ENCODE measurements around the gene CFTR. TPM values are rescaled to one million over a fixed set of nuclear protein-coding genes. Genes with fewer than 3 reads are reported as not detected.

Gene CFTR
- polyA plus RNA-seq, 1 donor (not counting 4 experiments of a cell fraction or from before 2014, with no cell fraction given) = not detected

GRCh38 chr7:117472335-117472734, 7.5 kb upstream of the CFTR start:
- Histone ChIP-seq H3K4me1 (ENCODE audit: control insufficient read depth, extremely low read depth, insufficient read depth, low read length) (no peaks in the 10 kb centered on the region), H3K9ac (ENCODE audit: control insufficient read depth, extremely low read depth, insufficient read depth, low read length) (no peak overlapping the region), H3K4me2 (ENCODE audit: control insufficient read depth, extremely low read depth, insufficient read depth, low read depth, low read length) (no peak overlapping the region), H3K9me1 (ENCODE audit: control insufficient read depth, extremely low read depth, insufficient read depth, low read length) (no peaks in the 10 kb centered on the region), H3K27me3 (ENCODE audit: control insufficient read depth, extremely low read depth, insufficient read depth, low read length) (no peaks in the 10 kb centered on the region), H3K27ac (ENCODE audit: control insufficient read depth, insufficient read depth, low read length) (no peak overlapping the region), H3K79me2 (ENCODE audit: control insufficient read depth, insufficient read depth, low read length) (no peaks in the 10 kb centered on the region), H2AFZ (ENCODE audit: control insufficient read depth, low read length) (no peak overlapping the region), H3K36me3 (ENCODE audit: control insufficient read depth in 2 of 2, extremely low read depth in 1 of 2, insufficient read depth in 2 of 2, low read length in 2 of 2) (no peaks in the 10 kb centered on the region), H4K20me1 (ENCODE audit: control insufficient read depth, extremely low read depth, insufficient read depth, low read length) (no peaks in the 10 kb centered on the region), H3K9me3 (ENCODE audit: control insufficient read depth, low read depth, low read length) (no peaks in the 10 kb centered on the region), H3K4me3 (ENCODE audit: control insufficient read depth in 2 of 3, extremely low read depth in 1 of 3, insufficient read depth in 2 of 3, low read depth in 1 of 3, low read length in 3 of 3) (no peak overlapping the region)
- FAIRE-seq (no peak), DNase-seq (ENCODE audit: low read depth, low spot score) (no peak)
- no peak for TF ChIP-seq EZH2 (IDR thresholded peaks at IDR 0.05; ENCODE audit: low read length)
- TF ChIP-seq CTCF (optimal IDR thresholded peaks at IDR 0.05 in 1 of 3, IDR thresholded peaks at IDR 0.05 in 1 of 3, conservative IDR thresholded peaks at IDR 0.05 in 1 of 3; ENCODE audit: extremely low read depth in 1 of 3, insufficient read depth in 2 of 3, low read length in 3 of 3) = no peak
- dilution Hi-C loops (cut with MboI; ENCODE audit: extremely low pct_ligation_motif_present, low sequenced_read_pairs) = no loop called here

GRCh38 chr7:117476557-117477215, 3.1 kb upstream of the CFTR start:
- no peak overlapping the region for H3K4me2 ChIP-seq (ENCODE audit: control insufficient read depth, extremely low read depth, insufficient read depth, low read depth, low read length)
- dilution Hi-C loops (cut with MboI; ENCODE audit: extremely low pct_ligation_motif_present, low sequenced_read_pairs) = no loop called here

More at GRCh38 chr7:117476557-117477215, 3.1 kb upstream of the CFTR start:
- no peaks in the 10 kb centered on the region for H3K4me1 ChIP-seq (ENCODE audit: control insufficient read depth, extremely low read depth, insufficient read depth, low read length)
- H3K4me3 ChIP-seq (ENCODE audit: control insufficient read depth in 2 of 3, extremely low read depth in 1 of 3, insufficient read depth in 2 of 3, low read depth in 1 of 3, low read length in 3 of 3) = no peak overlapping the region
- H3K27ac ChIP-seq (ENCODE audit: control insufficient read depth, insufficient read depth, low read length) = no peak overlapping the region
- no peak overlapping the region for H3K9ac ChIP-seq (ENCODE audit: control insufficient read depth, extremely low read depth, insufficient read depth, low read length)
- no peaks in the 10 kb centered on the region for H4K20me1 ChIP-seq (ENCODE audit: control insufficient read depth, extremely low read depth, insufficient read depth, low read length)
- peaks cover 20% of the 10 kb centered on the region for H3K27me3 ChIP-seq (ENCODE audit: control insufficient read depth, extremely low read depth, insufficient read depth, low read length)
- H3K36me3 ChIP-seq (ENCODE audit: control insufficient read depth in 2 of 2, extremely low read depth in 1 of 2, insufficient read depth in 2 of 2, low read length in 2 of 2) = no peaks in the 10 kb centered on the region
- TF ChIP-seq CTCF (optimal IDR thresholded peaks at IDR 0.05 in 1 of 3, IDR thresholded peaks at IDR 0.05 in 1 of 3, conservative IDR thresholded peaks at IDR 0.05 in 1 of 3; ENCODE audit: extremely low read depth in 1 of 3, insufficient read depth in 2 of 3, low read length in 3 of 3) = no peak
- TF ChIP-seq EZH2 (IDR thresholded peaks at IDR 0.05; ENCODE audit: low read length) = no peak
- no peaks in the 10 kb centered on the region for H3K79me2 ChIP-seq (ENCODE audit: control insufficient read depth, insufficient read depth, low read length)
- DNase-seq (ENCODE audit: low read depth, low spot score) = no peak
- no peak overlapping the region for H2AFZ ChIP-seq (ENCODE audit: control insufficient read depth, low read length)
- FAIRE-seq = no peak
- H3K9me1 ChIP-seq (ENCODE audit: control insufficient read depth, extremely low read depth, insufficient read depth, low read length) = no peaks in the 10 kb centered on the region
- H3K9me3 ChIP-seq (ENCODE audit: control insufficient read depth, low read depth, low read length) = no peaks in the 10 kb centered on the region

Measured in keratinocyte (primary cell).